Peyer's patch (tissue), 4 donors: ENCODE measurements around the gene FILIP1L.

Experiments
- CTCF ChIP-seq, 6 experiments: fragments of 450-650 bp in 4 of 6; fragments of 200-600 bp in 2 of 6; sonication (generic) in 1 of 6; IDR thresholded peaks; one replicate each; pipeline ENCODE4 v1.5.1; 2017 to 2019; ENCODE audit warnings: antibody characterized with exemption in 6 of 6, mild to moderate bottlenecking in 3 of 6, moderate library complexity in 1 of 6
- POLR2A ChIP-seq, 2 donors: fragments of 450-650 bp; IDR thresholded peaks; one replicate each; pipeline ENCODE4 v1.5.1; 2017; ENCODE audit warnings: antibody characterized with exemption in 2 of 2, mild to moderate bottlenecking in 2 of 2, moderate library complexity in 2 of 2

- TF ChIP-seq CTCF (IDR thresholded peaks at IDR 0.05) (no peak), POLR2A (IDR thresholded peaks at IDR 0.05) (no peak)
Measured at GRCh38 chr3:100154171-100154570, 39.9 kb upstream of the FILIP1L start.
